Osteoblast (primary cell): ENCODE results near the gene PPP1R9A. TPM values are rescaled to one million over a fixed set of nuclear protein-coding genes. Genes with fewer than 3 reads are reported as not detected.
A peak's percentile ranks its signal among the peaks of the same experiment; 100 is the strongest.

ENCODE experiments used
- DNase-seq: peaks from one replicate; pipeline ENCODE4 v3.0.0; 2011; ENCODE audit warnings: low spot score, mixed read lengths; ENCODE audit not compliant: insufficient read length; ENCODE audit errors: missing footprints
- H2AFZ ChIP-seq: 2 replicates; pipeline ENCODE4 v1.6.0; 2011; ENCODE audit warnings: mild to moderate bottlenecking, low read length
- H3K27ac ChIP-seq: 2 replicates; pipeline ENCODE4 v1.5.1; 2011; ENCODE audit warnings: mild to moderate bottlenecking, low read depth, low read length, moderate library complexity
- H3K27me3 ChIP-seq: 2 replicates; pipeline ENCODE4 v1.6.0; 2012; ENCODE audit warnings: mild to moderate bottlenecking, control low read depth, inconsistent platforms, low read length, moderate library complexity; ENCODE audit not compliant: insufficient read depth
- H3K36me3 ChIP-seq: 2 replicates; pipeline ENCODE4 v1.5.1; 2011; ENCODE audit warnings: mild to moderate bottlenecking, low read length, control low read depth, moderate library complexity; ENCODE audit not compliant: insufficient read depth
- H3K4me1 ChIP-seq: 2 replicates; pipeline ENCODE4 v1.5.1; 2011; ENCODE audit warnings: mild to moderate bottlenecking, low read length, control low read depth, moderate library complexity; ENCODE audit not compliant: insufficient read depth
- H3K4me2 ChIP-seq: 2 replicates; pipeline ENCODE4 v1.6.0; 2011; ENCODE audit warnings: mild to moderate bottlenecking, low read length; ENCODE audit not compliant: insufficient read depth
- H3K4me3 ChIP-seq: fragments of 200-600 bp; sonication (generic); 3 replicates; pipeline ENCODE4 v1.5.1; 2012; ENCODE audit warnings: mild to moderate bottlenecking, low read length, inconsistent platforms; ENCODE audit not compliant: insufficient read depth
- H3K79me2 ChIP-seq: 2 replicates; pipeline ENCODE4 v1.6.0; 2012; ENCODE audit warnings: mild to moderate bottlenecking, low read length, control low read depth, inconsistent platforms; ENCODE audit not compliant: insufficient read depth
- H3K9me3 ChIP-seq: 2 replicates; pipeline ENCODE4 v1.5.1; 2011; ENCODE audit warnings: low read depth, low read length, control low read depth
- H4K20me1 ChIP-seq: 2 replicates; pipeline ENCODE4 v1.6.0; 2012; ENCODE audit warnings: mild to moderate bottlenecking, low read length, control low read depth; ENCODE audit not compliant: insufficient read depth
- CTCF ChIP-seq: IDR thresholded peaks from 2 replicates; pipeline ENCODE4 v1.5.1; 2011; ENCODE audit warnings: mild to moderate bottlenecking, low read depth, low read length, moderate library complexity; ENCODE audit errors: extremely low read depth
- total RNA-seq: library from RNA; depleted of rRNA; stranded (reverse); fragments of >200 nt; gene quantifications from 2 replicates; pipeline ENCODE4 v1.2.3, GENCODE V29; 2012

The PPP1R9A gene
- total RNA-seq, 1 donor, result under 0.01 TPM

GRCh38 chr7:95097291-95097690, 189.9 kb downstream of the PPP1R9A start:
- H3K9me3 ChIP-seq, result no peaks in the 10 kb centered on the region
- no peaks in the 10 kb centered on the region for H3K79me2 ChIP-seq
- H3K27ac ChIP-seq, result no peak overlapping the region
- no peaks in the 10 kb centered on the region for H3K36me3 ChIP-seq
- no peak overlapping the region for H2AFZ ChIP-seq
- H3K4me1 ChIP-seq, result no peaks in the 10 kb centered on the region
- no peaks in the 10 kb centered on the region for H4K20me1 ChIP-seq
- DNase-seq, result peak; percentile 19
- no peaks in the 10 kb centered on the region for H3K27me3 ChIP-seq
- no peak overlapping the region for H3K4me2 ChIP-seq
- no peak for TF ChIP-seq CTCF
- H3K4me3 ChIP-seq, result no peak overlapping the region

GRCh38 chr7:95097851-95098250, 190.5 kb downstream of the PPP1R9A start:
- Histone ChIP-seq H3K36me3 (no peaks in the 10 kb centered on the region), H3K79me2 (no peaks in the 10 kb centered on the region), H3K27ac (no peak overlapping the region), H3K9me3 (no peaks in the 10 kb centered on the region), H3K4me3 (no peak overlapping the region), H3K27me3 (no peaks in the 10 kb centered on the region), H3K4me2 (no peak overlapping the region), H2AFZ (no peak overlapping the region), H4K20me1 (no peaks in the 10 kb centered on the region), H3K4me1 (no peaks in the 10 kb centered on the region)
- no peak for TF ChIP-seq CTCF
- no peak for DNase-seq

GRCh38 chr7:95099106-95099505, 191.7 kb downstream of the PPP1R9A start:
- Histone ChIP-seq H3K4me1 (no peaks in the 10 kb centered on the region), H3K9me3 (no peaks in the 10 kb centered on the region), H3K4me2 (no peak overlapping the region), H3K4me3 (no peak overlapping the region), H4K20me1 (no peaks in the 10 kb centered on the region), H3K36me3 (no peaks in the 10 kb centered on the region), H3K27ac (no peak overlapping the region), H2AFZ (no peak overlapping the region), H3K79me2 (no peaks in the 10 kb centered on the region), H3K27me3 (no peaks in the 10 kb centered on the region)
- DNase-seq, result no peak
- no peak for TF ChIP-seq CTCF

- no peaks in the 10 kb centered on the region for H3K27me3 ChIP-seq
- H3K4me2 ChIP-seq, result no peak overlapping the region
- no peaks in the 10 kb centered on the region for H3K4me1 ChIP-seq
- H3K9me3 ChIP-seq, result no peaks in the 10 kb centered on the region
- H4K20me1 ChIP-seq, result no peaks in the 10 kb centered on the region
- DNase-seq, result no peak
- H3K79me2 ChIP-seq, result no peaks in the 10 kb centered on the region
- no peak for TF ChIP-seq CTCF
- H2AFZ ChIP-seq, result no peak overlapping the region
- no peak overlapping the region for H3K4me3 ChIP-seq
- H3K36me3 ChIP-seq, result no peaks in the 10 kb centered on the region
- no peak overlapping the region for H3K27ac ChIP-seq
Measured at GRCh38 chr7:95101422-95101821, 194.0 kb downstream of the PPP1R9A start.
